Right lobe of liver (tissue), 4 donors: ENCODE data around the gene AATK.

ENCODE experiments used
- CTCF ChIP-seq, 4 donors: fragments of 200-600 bp in 3 of 4; fragments of 450-650 bp in 1 of 4; IDR thresholded peaks; one replicate each; pipeline versions ENCODE4 v1.5.1 to v1.8.0; 2016 to 2022; ENCODE audit warnings: antibody characterized with exemption in 4 of 4, mild to moderate bottlenecking in 2 of 4
- POLR2A ChIP-seq: fragments of 450-650 bp; IDR thresholded peaks from one replicate; pipeline ENCODE4 v1.6.1; 2017; ENCODE audit warnings: antibody characterized with exemption, mild to moderate bottlenecking
- donor health status: DM: no; HTN: no; CAD: no.
- donor health status: DM: no; HTN: no; CAD: no.
- donor health status: DM: no; HTN: yes; CAD: no.

GRCh38 chr17:81213978-81214377 is 48.0 kb upstream of the AATK start:
- no peak for TF ChIP-seq POLR2A
- TF ChIP-seq CTCF (IDR thresholded peaks at IDR 0.05), result no peak
